GM10248 (cell line): Measurements from ENCODE around the gene ZBTB6.

ENCODE experiments used
- CTCF ChIA-PET: fragments of 300-600 bp; sonication (Branson Sonifier 250); formaldehyde crosslinking; extraction: SDS; loops from one replicate; lab custom pipeline; 2021; ENCODE audit warnings: antibody characterized with exemption; lab: Yijun Ruan, JAX
- POLR2A ChIA-PET: fragments of 350-650 bp; sonication (Branson Sonifier 250); formaldehyde crosslinking; extraction: SDS; loops from one replicate; lab custom pipeline; 2020; ENCODE audit warnings: antibody characterized with exemption; lab: Yijun Ruan, JAX
- DNase-seq: peaks from one replicate; pipeline ENCODE4 v3.0.0; 2012; ENCODE audit errors: extremely low spot score
- CTCF ChIP-seq: IDR thresholded peaks from 2 replicates; pipeline ENCODE4 v1.5.1; 2012; ENCODE audit warnings: mild to moderate bottlenecking, low read depth; ENCODE audit errors: extremely low read depth, missing control alignments, control extremely low read depth

Gene ZBTB6

GRCh38 chr9:122931226-122932121 is 18.4 kb upstream of the ZBTB6 start, which contains the start of gene ZBTB26:
ZBTB26 (minus strand) TSS chr9:122931512; CDS start chr9:122919934, 11,578 bp downstream.
- CTCF ChIA-PET, result interaction anchor here (1.5 to 1.6 kb wide), 2 partner anchors 9 to 15 kb away, joined by 3 to 4 read pairs; partner anchors contain the start of gene RABGAP1
- peak; percentile 95 for DNase-seq
- TF ChIP-seq CTCF, result no peak
- POLR2A ChIA-PET, result interaction anchor here (1.2 to 1.6 kb wide), 2 partner anchors 10 to 19 kb away, joined by 4 to 8 read pairs; partner anchors contain the start of genes RABGAP1 and ZBTB6

- TF ChIP-seq CTCF, result no peak
- POLR2A ChIA-PET, result interaction anchor here (1.1 to 1.6 kb wide), 3 partner anchors 10 to 18 kb away, joined by 4 to 8 read pairs (median 5); partner anchors contain the start of genes RABGAP1 and ZBTB6
Measured at GRCh38 chr9:122930541-122931225, 17.6 kb upstream of the ZBTB6 start.

GRCh38 chr9:122929796-122930354 is 16.8 kb upstream of the ZBTB6 start:
- CTCF ChIA-PET, result interaction anchor here (0.8 to 2.6 kb wide), 7 partner anchors 9 to 425 kb away, joined by 3 to 11 read pairs (median 5); partner anchors contain the start of genes RABGAP1 and ZBTB6
- no peak for DNase-seq
- POLR2A ChIA-PET, result interaction anchor here (0.6 to 1.1 kb wide), 2 partner anchors 10 to 14 kb away, joined by 3 to 5 read pairs; no protein-coding TSS in a partner anchor
- no peak for TF ChIP-seq CTCF

More at GRCh38 chr9:122930541-122931225, 17.6 kb upstream of the ZBTB6 start:
- no peak for DNase-seq
- CTCF ChIA-PET, result interaction anchor here (1.1 to 2.6 kb wide), 7 partner anchors 10 to 424 kb away, joined by 3 to 11 read pairs (median 5); partner anchors contain the start of genes RABGAP1 and ZBTB6

GRCh38 chr9:122923947-122924346 is 10.8 kb upstream of the ZBTB6 start:
- no peak for DNase-seq
- ChIA-PET CTCF (interaction anchor here (0.7 to 1.6 kb wide), 3 partner anchors 37 to 426 kb away, joined by 3 to 4 read pairs (median 3); no protein-coding TSS in a partner anchor), POLR2A (interaction anchor here (0.6 kb wide), 1 partner anchor 1281 kb away, joined by 3 read pairs; no protein-coding TSS in a partner anchor)
- TF ChIP-seq CTCF, result no peak

GRCh38 chr9:122922713-122923112 is 9.6 kb upstream of the ZBTB6 start:
- TF ChIP-seq CTCF, result no peak
- POLR2A ChIA-PET, result no interaction called here
- no peak for DNase-seq
- CTCF ChIA-PET, result no interaction called here
